ENCODE results near the gene DGKQ. TPM values are rescaled to one million over a fixed set of nuclear protein-coding genes. Genes with fewer than 3 reads are reported as not detected.
A peak's percentile ranks its signal among the peaks of the same experiment; 100 is the strongest.

The DGKQ gene
- total RNA-seq, 1 donor from 2014 or later: 5.1 TPM

- Histone ChIP-seq H3K9me3 (ENCODE audit: low read depth) (no peaks in the 10 kb centered on the region), H3K4me3 (peak overlapping the region; percentile 54), H3K4me2 (no peak overlapping the region), H3K4me1 (peaks cover 9% of the 10 kb centered on the region), H3K9ac (no peak overlapping the region), H3K79me2 (ENCODE audit: low read depth) (no peaks in the 10 kb centered on the region), H2AFZ (replicated peaks) (no peak overlapping the region), H3F3A (ENCODE audit: low read depth) (no peaks in the 10 kb centered on the region), H3K27ac (no peak overlapping the region), H3K36me3 (no peaks in the 10 kb centered on the region), H3K27me3 (peaks cover 83% of the 10 kb centered on the region), H4K20me1 (ENCODE audit: low read depth) (peaks cover 40% of the 10 kb centered on the region)
- Mint-ChIP-seq H3K27ac (no peak overlapping the region), H3K27me3 (ENCODE audit: insufficient read depth, low read depth) (peaks cover 41% of the 10 kb centered on the region), H3K4me1 (peaks cover 9% of the 10 kb centered on the region), H3K4me3 (peak overlapping the region; percentile 78), H3K9me3 (peaks cover 4% of the 10 kb centered on the region), H3K36me3 (peaks cover 2% of the 10 kb centered on the region)
- TF ChIP-seq CTCF (IDR thresholded peaks at IDR 0.05): no peak
- TF ChIP-seq EZH2phosphoT487 (IDR thresholded peaks at IDR 0.05): no peak
- no peak for TF ChIP-seq EZH2 (IDR thresholded peaks at IDR 0.05)
- DNase-seq (ENCODE audit: low spot score): no peak
Measured at GRCh38 chr4:998096-998691, 24.8 kb upstream of the DGKQ start.

GRCh38 chr4:997375-998071 is 24.2 kb upstream of the DGKQ start:
- H3K27me3 ChIP-seq: peaks cover 76% of the 10 kb centered on the region
- peaks cover 2% of the 10 kb centered on the region for H3K36me3 Mint-ChIP-seq
- H3K4me1 ChIP-seq: peaks cover 6% of the 10 kb centered on the region
- H3K79me2 ChIP-seq (ENCODE audit: low read depth): no peaks in the 10 kb centered on the region
- no peak overlapping the region for H3K27ac ChIP-seq
- H3K4me3 ChIP-seq: peak overlapping the region; percentile 54
- H3F3A ChIP-seq (ENCODE audit: low read depth): no peaks in the 10 kb centered on the region
- no peak overlapping the region for H3K4me3 Mint-ChIP-seq
- no peaks in the 10 kb centered on the region for H3K36me3 ChIP-seq
- no peaks in the 10 kb centered on the region for H3K9me3 ChIP-seq (ENCODE audit: low read depth)
- H3K27me3 Mint-ChIP-seq (ENCODE audit: insufficient read depth, low read depth): peaks cover 41% of the 10 kb centered on the region
- DNase-seq (ENCODE audit: low spot score): peak; percentile 78
- H3K4me1 Mint-ChIP-seq: peaks cover 11% of the 10 kb centered on the region
- H3K4me2 ChIP-seq: peak overlapping the region; percentile 95
- TF ChIP-seq EZH2 (IDR thresholded peaks at IDR 0.05) (peak; percentile 79), CTCF (IDR thresholded peaks at IDR 0.05) (no peak), EZH2phosphoT487 (IDR thresholded peaks at IDR 0.05) (peak; percentile 67)
- H3K27ac Mint-ChIP-seq: no peak overlapping the region
- H3K9ac ChIP-seq: no peak overlapping the region
- peaks cover 37% of the 10 kb centered on the region for H4K20me1 ChIP-seq (ENCODE audit: low read depth)
- peaks cover 4% of the 10 kb centered on the region for H3K9me3 Mint-ChIP-seq
- H2AFZ ChIP-seq (replicated peaks): no peak overlapping the region

GRCh38 chr4:996997-997374 is 23.6 kb upstream of the DGKQ start:
- no peak for DNase-seq (ENCODE audit: low spot score)
- H3K36me3 Mint-ChIP-seq: peaks cover 2% of the 10 kb centered on the region
- Histone ChIP-seq H3K79me2 (ENCODE audit: low read depth) (no peaks in the 10 kb centered on the region), H2AFZ (replicated peaks) (no peak overlapping the region), H3K4me1 (peaks cover 4% of the 10 kb centered on the region), H3K36me3 (no peaks in the 10 kb centered on the region), H3K9ac (no peak overlapping the region), H3K4me3 (peak overlapping the region; percentile 54), H3K4me2 (peak overlapping the region; percentile 95), H3K9me3 (ENCODE audit: low read depth) (no peaks in the 10 kb centered on the region), H3K27me3 (peaks cover 71% of the 10 kb centered on the region), H4K20me1 (ENCODE audit: low read depth) (peaks cover 32% of the 10 kb centered on the region), H3F3A (ENCODE audit: low read depth) (no peaks in the 10 kb centered on the region), H3K27ac (no peak overlapping the region)
- H3K27me3 Mint-ChIP-seq (ENCODE audit: insufficient read depth, low read depth): peaks cover 39% of the 10 kb centered on the region
- H3K4me1 Mint-ChIP-seq: peaks cover 11% of the 10 kb centered on the region
- H3K9me3 Mint-ChIP-seq: peaks cover 4% of the 10 kb centered on the region
- TF ChIP-seq CTCF (IDR thresholded peaks at IDR 0.05) (no peak), EZH2phosphoT487 (IDR thresholded peaks at IDR 0.05) (peak; percentile 52)
- peak overlapping the region; percentile 63 for H3K4me3 Mint-ChIP-seq
- no peak overlapping the region for H3K27ac Mint-ChIP-seq
